COLO829 (cell line): ENCODE data around the gene NRIP1.
"Not testable (repeated sequence)": the region's sequence is repeated elsewhere in the genome, so short reads cannot be mapped to it uniquely, and the experiment has no call there.

Source experiments
- DNase-seq: peaks from one replicate; pipeline ENCODE4 v3.0.0; 2012; ENCODE audit warnings: low spot score

Gene NRIP1

GRCh38 chr21:14977814-14978213 lies 87.0 kb downstream of the NRIP1 start:
- no peak for DNase-seq

- DNase-seq, result no peak
These were observed 89.5 kb downstream of the NRIP1 start for GRCh38 chr21:14975136-14975919.

- DNase-seq, result no peak
These were observed 92.1 kb downstream of the NRIP1 start for GRCh38 chr21:14972678-14973077.

- DNase-seq, result no peak
These were observed 96.0 kb downstream of the NRIP1 start for GRCh38 chr21:14968821-14969220.

DNA sequence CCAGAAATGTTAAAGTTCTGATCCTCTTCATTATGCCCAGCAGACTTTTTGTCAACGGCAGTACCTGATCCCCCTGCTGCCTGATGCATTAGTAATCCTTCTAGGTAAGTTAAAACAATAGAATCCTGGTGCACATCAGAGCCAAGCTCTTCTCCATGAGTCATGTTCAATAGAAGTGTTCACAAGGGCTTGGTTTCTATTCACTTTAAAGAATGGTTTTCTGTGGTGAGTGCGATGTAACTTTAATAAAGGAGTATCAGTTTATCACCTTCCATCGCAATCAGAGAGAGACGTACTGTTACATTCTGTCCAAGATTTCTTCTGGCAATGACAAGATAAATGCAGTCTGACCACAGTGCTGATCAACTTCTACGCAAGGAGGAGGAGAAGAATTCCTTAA lies 96.8 kb downstream of the NRIP1 start:
- DNase-seq, result no peak

- DNase-seq, result no peak
These were observed 100.2 kb downstream of the NRIP1 start for GRCh38 chr21:14964621-14965020.

GRCh38 chr21:14962217-14962616 lies 102.6 kb downstream of the NRIP1 start:
- no peak for DNase-seq

DNA sequence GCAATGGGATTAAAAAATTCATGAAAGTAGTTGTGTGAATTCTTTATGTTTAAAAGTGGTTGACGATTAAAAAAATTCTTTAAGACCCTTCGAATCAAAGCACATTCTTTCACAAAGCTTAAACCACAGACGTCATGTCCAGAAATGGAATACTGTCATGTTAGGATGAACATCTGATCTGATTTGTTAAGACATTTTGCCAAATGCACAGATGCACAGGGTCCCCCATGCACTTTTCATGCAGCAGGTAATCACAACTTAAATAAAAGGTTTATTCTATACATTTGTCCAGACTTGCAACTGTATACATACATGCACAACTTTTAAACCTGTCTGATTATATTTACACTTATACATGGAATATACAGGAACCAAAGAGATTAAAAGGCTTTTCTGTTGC lies 103.3 kb downstream of the NRIP1 start:
- DNase-seq, result no peak

DNA sequence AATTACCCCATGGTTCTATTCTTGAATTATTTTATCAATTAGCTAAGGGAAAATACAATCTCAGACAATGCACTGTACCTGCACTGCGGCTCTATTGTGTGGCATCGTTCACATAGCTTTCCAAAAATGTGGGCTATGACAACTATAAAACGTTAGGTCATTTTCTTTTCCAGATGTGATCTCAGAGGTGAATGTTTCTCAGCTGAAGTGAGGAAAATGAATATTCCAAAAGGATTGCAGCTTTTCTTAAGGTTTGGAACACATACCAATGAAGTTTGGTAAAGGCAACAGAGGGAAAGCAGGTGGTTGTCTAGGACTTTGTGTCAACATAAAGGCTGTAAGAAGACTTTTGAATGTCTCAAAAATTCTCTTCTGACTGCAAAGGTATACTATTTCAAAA lies 105.5 kb downstream of the NRIP1 start:
- no peak for DNase-seq

DNA sequence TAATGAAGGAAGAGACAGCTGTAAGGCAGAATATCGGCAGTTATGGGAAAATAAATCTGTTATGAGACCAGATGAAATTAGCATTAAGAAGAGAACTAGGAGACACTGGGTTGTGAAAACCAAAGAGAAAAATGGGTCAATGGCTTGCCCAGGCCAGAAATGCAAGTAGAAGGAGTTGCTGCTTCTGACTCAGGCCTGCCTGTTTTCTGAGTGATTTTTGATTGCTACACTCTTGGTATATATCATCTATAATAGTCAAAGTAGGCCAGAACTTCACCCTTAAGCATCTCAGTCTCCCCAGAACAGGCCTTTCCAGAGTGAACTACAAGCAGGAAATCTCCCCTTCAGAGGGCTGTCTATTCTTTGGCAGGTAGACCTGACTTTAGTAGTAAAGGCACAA lies 107.0 kb downstream of the NRIP1 start:
- no peak for DNase-seq

- no peak for DNase-seq
These were observed 108.0 kb downstream of the NRIP1 start for GRCh38 chr21:14956807-14957206.

DNA sequence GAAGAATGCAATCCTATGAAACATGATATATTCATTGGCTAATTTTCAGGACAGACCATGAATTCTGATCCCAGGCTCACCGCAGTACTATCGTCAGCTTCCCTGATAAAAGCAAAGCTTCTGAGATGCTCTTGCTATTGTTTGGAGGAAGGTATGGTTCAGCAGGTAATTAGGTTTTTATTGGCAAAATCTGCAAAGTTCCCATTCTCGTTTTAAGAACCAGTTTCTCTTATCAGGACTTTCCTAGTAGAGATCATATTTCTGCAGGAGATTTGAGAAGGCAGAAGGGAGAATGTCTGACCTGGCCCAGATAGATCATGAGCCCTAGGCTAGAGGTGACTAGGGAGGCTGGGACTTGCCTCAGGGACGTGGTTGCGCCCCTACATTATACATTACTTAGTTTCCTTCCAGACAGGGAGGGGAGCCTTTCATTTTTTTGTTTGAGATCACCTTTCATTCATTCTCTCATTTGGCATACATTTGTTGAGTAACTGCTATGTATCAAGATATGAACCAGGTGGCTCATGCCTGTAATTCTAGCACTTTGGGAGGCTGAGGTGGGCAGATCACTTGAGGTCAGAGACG lies 108.8 kb downstream of the NRIP1 start:
- no peak for DNase-seq

DNA sequence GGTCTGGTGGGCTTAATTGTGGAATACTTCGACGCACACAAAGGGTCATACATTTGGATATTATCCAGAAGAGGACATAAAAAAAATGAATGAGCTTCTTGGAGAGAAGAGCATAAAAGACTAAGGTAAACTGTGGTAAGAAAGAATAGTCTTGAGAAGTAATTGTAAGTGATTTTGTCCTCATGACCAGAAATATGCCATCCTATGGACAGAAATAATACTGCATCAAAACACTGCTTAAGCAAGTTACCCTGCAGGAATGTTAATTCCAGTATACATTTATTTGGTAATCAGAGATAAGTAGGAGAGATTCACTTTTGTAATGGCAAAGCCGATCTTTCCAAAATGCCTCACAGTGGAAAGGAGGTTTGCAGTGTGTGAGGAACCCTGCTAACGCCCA lies 111.9 kb downstream of the NRIP1 start:
- no peak for DNase-seq

DNA sequence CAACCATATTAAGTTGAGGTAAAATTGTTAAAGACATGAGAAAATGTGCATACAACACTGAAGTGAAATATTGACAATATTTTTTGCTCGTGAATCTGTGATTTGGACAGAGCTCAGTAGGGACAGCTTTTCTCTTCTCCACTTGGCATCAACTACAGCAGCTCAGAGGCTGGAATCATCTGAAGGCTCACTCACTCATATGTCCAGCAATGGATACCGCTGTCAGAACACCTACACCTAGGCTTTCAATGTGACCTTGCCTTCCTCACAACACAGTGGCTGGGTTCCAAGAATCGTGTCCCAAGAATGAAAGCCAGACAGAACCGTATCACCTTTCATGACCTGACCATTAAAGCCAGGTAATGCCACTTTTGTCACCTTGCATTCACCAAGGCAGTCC lies 115.2 kb downstream of the NRIP1 start:
- DNase-seq, result no peak

GRCh38 chr21:14947613-14948160 lies 117.1 kb downstream of the NRIP1 start:
- no peak for DNase-seq

DNA sequence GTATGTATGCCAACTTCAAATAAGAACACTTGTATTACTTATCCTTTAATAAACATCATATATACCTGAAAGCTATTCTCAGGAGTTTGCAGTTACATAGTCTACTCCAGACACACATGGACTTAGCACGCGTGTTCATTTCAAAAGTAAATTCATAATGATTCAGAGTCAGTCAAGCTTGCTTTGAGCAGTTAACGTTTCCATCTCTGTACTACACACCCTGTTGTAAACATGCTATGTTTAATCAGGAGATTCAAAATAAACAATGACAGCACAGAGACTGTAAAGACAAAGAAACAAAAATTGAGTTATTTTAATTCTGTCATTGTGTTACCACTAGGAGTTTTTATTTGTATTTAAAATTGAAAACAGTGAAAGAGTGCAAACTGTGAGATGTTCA lies 119.6 kb downstream of the NRIP1 start:
- no peak for DNase-seq

GRCh38 chr21:14943616-14944015 lies 121.2 kb downstream of the NRIP1 start:
- DNase-seq, result no peak

- peak; percentile 10 for DNase-seq
These were observed 121.9 kb downstream of the NRIP1 start for GRCh38 chr21:14942801-14943490.

- not testable (repeated sequence) for DNase-seq
These were observed 137.5 kb downstream of the NRIP1 start for GRCh38 chr21:14927324-14927723.

DNA sequence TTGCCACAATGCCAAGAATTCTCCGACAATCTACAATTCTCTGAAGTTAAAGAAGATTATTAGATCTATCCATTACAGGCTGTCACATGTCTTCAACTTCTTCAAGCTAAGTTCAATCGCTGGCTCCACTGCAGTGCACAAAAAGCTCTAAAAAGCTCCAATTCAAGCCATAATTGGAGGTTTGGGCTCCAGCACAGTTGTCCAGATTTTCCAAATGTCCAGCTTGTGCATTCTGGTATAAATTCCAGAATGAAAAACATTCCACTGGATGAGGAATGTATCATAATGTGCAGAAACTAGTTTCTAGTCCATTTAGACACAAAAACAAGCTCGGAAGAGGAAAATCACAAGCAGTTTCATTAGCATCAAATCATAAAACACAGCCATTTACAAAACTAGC lies 138.6 kb downstream of the NRIP1 start:
- DNase-seq, result no peak

- no peak for DNase-seq
These were observed 141.3 kb downstream of the NRIP1 start for GRCh38 chr21:14923468-14923867.

DNA sequence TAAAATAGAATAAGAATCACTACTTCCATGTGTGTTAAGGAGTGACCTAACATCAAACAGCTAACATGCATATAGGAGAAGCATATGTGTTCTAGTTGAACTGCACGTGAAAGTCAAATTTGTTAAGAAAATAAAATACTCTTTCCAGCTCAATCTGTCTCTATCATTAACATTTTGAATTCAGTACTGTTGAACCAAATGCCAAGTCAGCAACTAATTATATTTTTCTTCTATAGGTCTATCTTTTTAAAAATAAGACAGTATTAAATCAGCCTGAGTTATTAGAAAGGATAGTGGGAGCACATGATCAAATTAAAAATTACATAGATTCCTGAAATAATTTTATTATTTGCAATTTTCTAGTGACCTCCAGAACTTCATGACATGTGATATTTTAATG lies 141.8 kb downstream of the NRIP1 start:
- DNase-seq, result no peak

DNA sequence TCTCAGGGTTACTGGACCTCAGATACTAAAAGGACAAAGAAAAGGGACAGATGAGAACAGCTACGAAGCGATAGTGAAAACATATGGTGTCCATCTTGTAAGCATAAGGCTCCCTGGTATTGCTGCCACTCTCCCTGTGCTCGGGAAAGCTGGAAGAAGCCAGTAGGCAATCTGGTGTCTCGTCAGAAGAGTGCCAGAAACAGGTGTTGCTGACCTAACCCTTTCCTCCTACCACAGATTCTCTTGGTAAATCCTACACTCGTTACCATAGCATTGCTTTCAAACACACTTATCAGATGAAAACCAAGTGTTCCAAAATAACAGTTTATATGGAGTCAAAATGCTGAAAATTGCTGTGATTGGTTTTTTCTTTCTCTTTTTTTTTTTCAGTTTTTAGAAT lies 146.3 kb downstream of the NRIP1 start:
- DNase-seq, result no peak
